CD4-positive, alpha-beta T cell treated with Interferon gamma for 1 hour (primary cell): ENCODE measurements around the gene TRAF3.

ENCODE experiments used
- DNase-seq: peaks from one replicate; pipeline ENCODE4 v3.0.0-alpha.2; 2020

The TRAF3 gene

GRCh38 chr14:102776761-102777710, at the start of gene TRAF3:
TRAF3 (plus strand) TSS chr14:102777449; CDS start chr14:102870202, 92,753 bp downstream.
- DNase-seq = peak; percentile 91

GRCh38 chr14:102728501-102728900, 48.7 kb upstream of the TRAF3 start:
- no peak for DNase-seq

GRCh38 chr14:102729268-102729667, 48.0 kb upstream of the TRAF3 start:
- no peak for DNase-seq

- no peak for DNase-seq
Observed at GRCh38 chr14:102729825-102730224, 47.4 kb upstream of the TRAF3 start.

GRCh38 chr14:102731101-102731870, 46.0 kb upstream of the TRAF3 start:
- DNase-seq = no peak

- DNase-seq = no peak
Observed at GRCh38 chr14:102731871-102732800, 45.1 kb upstream of the TRAF3 start.

GRCh38 chr14:102732924-102733323, 44.3 kb upstream of the TRAF3 start:
- DNase-seq = no peak

GRCh38 chr14:102733326-102733725, 43.9 kb upstream of the TRAF3 start:
- no peak for DNase-seq

GRCh38 chr14:102734436-102734835, 42.8 kb upstream of the TRAF3 start:
- no peak for DNase-seq

- no peak for DNase-seq
Observed at GRCh38 chr14:102736956-102737355, 40.3 kb upstream of the TRAF3 start.

GRCh38 chr14:102737402-102738372, 39.6 kb upstream of the TRAF3 start:
- DNase-seq = no peak

GRCh38 chr14:102738373-102739189, 38.7 kb upstream of the TRAF3 start:
- DNase-seq = no peak

- no peak for DNase-seq
Observed at GRCh38 chr14:102739190-102739469, 38.1 kb upstream of the TRAF3 start.

GRCh38 chr14:102746634-102747438, 30.4 kb upstream of the TRAF3 start:
- no peak for DNase-seq

GRCh38 chr14:102748806-102749205, 28.4 kb upstream of the TRAF3 start:
- no peak for DNase-seq

- DNase-seq = no peak
Observed at GRCh38 chr14:102749393-102750305, 27.6 kb upstream of the TRAF3 start.

GRCh38 chr14:102750376-102750775, 26.9 kb upstream of the TRAF3 start:
- no peak for DNase-seq

- DNase-seq = no peak
Observed at GRCh38 chr14:102751088-102751487, 26.2 kb upstream of the TRAF3 start.
